GM10266 (cell line): ENCODE results near the gene CPSF4L.

Experiments used
- DNase-seq: peaks from one replicate; pipeline ENCODE4 v3.0.0; 2012; ENCODE audit errors: extremely low spot score
- TF ChIP-seq, protein P1 (sequence below): IDR thresholded peaks from 2 replicates; pipeline ENCODE4 v1.5.1; 2012; ENCODE audit warnings: mild to moderate bottlenecking, low read depth; ENCODE audit not compliant: control insufficient read depth, insufficient read depth; ENCODE audit errors: missing control alignments

Gene CPSF4L

DNA sequence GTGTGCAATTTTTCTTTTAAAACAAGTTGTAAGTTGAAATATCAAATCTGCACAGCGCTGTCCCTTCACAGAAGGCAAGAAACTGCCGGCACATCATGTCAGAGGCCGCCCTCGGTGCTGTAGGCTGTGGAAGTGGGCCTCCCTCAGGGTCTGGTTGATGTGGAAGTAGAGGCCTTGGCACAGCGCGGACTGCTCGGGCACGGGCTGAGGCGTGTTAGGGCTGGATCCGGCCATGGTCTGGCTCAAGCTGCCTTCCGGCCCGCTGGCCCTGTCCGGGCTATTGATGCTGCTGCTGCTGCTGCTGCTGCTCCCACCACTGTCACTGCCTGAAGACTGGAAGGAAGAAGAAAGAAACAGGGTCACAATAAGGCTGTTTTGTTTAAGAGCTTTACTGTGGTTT, 52.2 kb downstream of the CPSF4L start:
- TF ChIP-seq, protein P1, sequence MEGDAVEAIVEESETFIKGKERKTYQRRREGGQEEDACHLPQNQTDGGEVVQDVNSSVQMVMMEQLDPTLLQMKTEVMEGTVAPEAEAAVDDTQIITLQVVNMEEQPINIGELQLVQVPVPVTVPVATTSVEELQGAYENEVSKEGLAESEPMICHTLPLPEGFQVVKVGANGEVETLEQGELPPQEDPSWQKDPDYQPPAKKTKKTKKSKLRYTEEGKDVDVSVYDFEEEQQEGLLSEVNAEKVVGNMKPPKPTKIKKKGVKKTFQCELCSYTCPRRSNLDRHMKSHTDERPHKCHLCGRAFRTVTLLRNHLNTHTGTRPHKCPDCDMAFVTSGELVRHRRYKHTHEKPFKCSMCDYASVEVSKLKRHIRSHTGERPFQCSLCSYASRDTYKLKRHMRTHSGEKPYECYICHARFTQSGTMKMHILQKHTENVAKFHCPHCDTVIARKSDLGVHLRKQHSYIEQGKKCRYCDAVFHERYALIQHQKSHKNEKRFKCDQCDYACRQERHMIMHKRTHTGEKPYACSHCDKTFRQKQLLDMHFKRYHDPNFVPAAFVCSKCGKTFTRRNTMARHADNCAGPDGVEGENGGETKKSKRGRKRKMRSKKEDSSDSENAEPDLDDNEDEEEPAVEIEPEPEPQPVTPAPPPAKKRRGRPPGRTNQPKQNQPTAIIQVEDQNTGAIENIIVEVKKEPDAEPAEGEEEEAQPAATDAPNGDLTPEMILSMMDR = no peak

DNA sequence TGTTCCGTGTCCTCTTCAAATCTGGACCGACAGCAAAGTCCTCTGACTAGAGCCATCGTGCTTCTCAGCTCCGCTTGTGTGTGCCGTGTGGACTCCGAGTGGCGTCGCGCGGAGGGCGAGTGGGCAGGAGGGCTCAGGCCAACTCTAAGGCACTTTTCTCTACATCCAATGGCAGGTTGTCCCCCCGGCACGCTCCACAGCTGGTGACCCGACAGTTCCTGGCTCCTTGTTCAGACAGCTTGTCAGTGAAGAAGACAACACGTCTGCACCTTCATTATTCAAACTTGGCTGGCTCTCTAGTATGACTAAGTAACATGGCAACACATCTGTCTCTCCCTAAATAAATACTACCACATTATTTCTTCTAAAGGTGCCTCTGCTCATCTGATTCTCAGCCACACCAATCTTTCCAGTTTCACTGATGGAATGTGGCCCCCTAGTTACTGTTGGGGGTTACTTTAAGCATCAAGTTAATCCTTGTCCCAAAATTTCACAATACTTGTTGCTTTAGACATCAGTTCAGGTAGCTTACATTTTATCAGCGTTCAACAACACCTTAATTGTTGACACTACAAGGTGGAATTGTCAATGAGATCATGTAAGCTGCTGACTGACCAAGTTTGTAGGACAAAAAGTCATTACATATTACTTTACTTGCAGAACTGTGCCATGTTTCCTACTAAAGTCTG, 53.4 kb downstream of the CPSF4L start:
- no peak for DNase-seq
- TF ChIP-seq, protein P1 = no peak

More for the DNA sequence above, 52.2 kb downstream of the CPSF4L start:
- DNase-seq = no peak

- DNase-seq = no peak
Measured at GRCh38 chr17:73205459-73205961, 56.2 kb downstream of the CPSF4L start.

DNA sequence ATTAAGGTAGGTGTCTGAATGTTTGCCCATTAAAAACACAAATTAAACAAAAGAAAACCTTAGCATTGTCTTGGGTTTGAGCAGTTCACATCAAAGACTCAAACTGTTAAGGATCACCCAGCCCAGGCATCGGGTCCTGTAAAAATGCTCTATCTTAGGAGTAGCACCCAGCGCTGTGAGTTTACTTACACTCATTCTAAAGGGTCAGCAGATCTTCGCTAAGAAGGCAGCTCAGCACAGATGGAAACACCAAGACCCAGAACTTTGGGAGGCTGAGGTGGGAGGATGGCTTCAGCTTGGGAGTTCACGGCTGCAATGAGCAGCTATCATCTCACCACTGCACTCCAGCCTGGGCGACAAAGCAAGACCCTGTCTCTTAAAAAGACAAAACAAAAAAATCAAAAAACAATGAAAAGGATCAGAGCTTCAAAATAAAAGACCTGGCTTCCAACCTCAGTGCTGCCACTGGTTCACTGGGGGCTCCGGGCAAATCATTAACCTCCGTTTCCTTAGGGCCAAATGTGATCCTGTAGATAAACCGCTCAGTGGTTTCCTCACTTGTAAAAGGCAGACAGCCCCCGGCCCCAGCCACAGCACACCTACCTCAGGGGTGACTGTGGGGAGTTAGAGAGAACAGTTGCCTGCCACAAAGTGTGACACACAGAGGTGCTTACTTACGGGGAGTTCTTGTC, 57.7 kb downstream of the CPSF4L start:
- TF ChIP-seq, protein P1 = no peak
- no peak for DNase-seq

More at GRCh38 chr17:73205459-73205961, 56.2 kb downstream of the CPSF4L start:
- TF ChIP-seq, protein P1 = no peak

- no peak for DNase-seq
Measured at GRCh38 chr17:73203135-73203787, 58.4 kb downstream of the CPSF4L start.

GRCh38 chr17:73201215-73202069, 60.2 kb downstream of the CPSF4L start:
- DNase-seq = no peak
- TF ChIP-seq, protein P1 = no peak

More at GRCh38 chr17:73203135-73203787, 58.4 kb downstream of the CPSF4L start:
- TF ChIP-seq, protein P1 = no peak
